Raji (cell line): ENCODE data around the gene DSCAM.

Experiments
- POLR2A ChIP-seq: IDR thresholded peaks from 2 replicates; pipeline ENCODE4 v1.6.1; 2011; ENCODE audit warnings: low read depth, low read length, control low read depth; ENCODE audit not compliant: insufficient read depth

The DSCAM gene

GRCh38 chr21:40809673-40810197 lies 37.2 kb downstream of the DSCAM start:
- no peak for TF ChIP-seq POLR2A

DNA sequence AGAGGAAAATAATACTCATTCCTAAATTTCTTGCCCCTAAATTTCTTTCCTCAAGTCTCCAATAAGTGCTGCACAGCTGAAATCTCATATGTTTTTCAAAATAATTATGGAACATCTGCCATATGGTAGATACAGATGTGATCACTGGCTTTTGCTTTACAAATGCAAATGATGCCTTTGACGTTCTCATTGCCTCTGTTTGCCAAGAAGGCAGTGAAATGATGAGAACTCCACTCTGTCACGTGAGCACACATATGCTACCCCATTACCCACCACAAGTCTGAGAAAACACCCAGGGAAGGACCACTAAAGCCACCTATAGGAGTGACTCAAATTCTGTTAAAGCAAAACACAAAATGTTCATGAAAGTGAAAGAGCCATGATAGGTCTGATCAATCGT lies 43.9 kb downstream of the DSCAM start:
- TF ChIP-seq POLR2A: no peak

GRCh38 chr21:40800126-40800525 lies 46.8 kb downstream of the DSCAM start:
- no peak for TF ChIP-seq POLR2A

GRCh38 chr21:40797891-40798290 lies 49.1 kb downstream of the DSCAM start:
- no peak for TF ChIP-seq POLR2A

- TF ChIP-seq POLR2A: no peak
Observed at GRCh38 chr21:40797410-40797809, 49.5 kb downstream of the DSCAM start.

DNA sequence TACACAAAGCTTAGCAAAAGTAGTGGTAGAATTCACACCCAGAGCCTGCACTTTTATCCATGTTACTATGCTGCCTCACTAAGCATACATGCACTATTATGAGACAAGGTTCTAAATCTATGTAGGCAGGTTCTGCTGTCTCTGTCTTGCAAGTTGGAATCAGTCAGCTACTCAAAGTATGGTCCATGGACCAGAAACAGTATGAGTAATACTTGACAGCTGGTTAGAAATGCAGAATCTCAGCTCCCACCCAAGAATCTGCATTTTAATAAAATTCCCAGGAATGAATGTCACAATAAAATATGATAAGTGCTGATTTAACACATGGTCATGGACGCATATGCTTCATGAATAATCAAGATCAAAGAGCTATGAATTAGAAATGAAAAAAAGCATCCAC lies 50.5 kb downstream of the DSCAM start:
- TF ChIP-seq POLR2A: no peak

GRCh38 chr21:40795313-40795712 lies 51.6 kb downstream of the DSCAM start:
- TF ChIP-seq POLR2A: no peak

GRCh38 chr21:40792691-40793456 lies 54.1 kb downstream of the DSCAM start:
- TF ChIP-seq POLR2A: no peak

DNA sequence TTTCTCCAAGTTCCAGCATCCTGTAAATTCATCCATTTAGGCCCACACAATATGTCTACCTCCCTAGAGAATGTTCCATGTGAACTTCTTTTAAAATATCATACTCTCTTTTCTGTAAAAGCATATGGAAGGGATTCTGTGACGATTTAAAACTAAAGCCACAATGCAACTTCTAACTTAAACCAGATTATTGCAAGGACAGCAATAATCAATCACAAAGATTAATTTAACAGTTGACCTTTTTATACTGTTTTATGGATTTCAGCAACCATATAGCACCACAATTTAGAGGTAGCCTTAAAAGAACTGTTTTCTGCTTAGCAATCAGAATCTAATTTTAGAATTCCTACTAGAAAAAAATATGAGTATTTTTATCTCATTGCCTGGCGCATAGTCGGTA lies 58.3 kb downstream of the DSCAM start:
- TF ChIP-seq POLR2A: no peak

DNA sequence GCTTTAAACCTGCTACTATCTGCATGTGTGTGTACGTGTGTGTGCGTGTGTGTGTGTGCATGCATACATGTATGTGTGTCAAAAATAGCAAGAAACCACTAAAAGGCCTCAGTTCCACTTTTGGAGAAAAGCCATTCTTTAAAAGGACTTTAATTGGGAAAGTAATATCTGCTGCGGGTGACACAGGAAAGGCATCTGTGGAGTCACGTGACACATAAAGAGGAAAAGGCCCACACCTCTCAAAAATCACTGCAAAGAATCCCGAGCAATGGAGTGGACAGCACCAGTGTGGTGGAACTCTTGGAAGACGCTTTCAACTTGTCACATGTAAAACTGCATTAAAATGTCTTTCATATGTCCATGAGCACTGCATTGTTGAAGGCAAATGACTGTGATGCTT lies 63.6 kb downstream of the DSCAM start:
- TF ChIP-seq POLR2A: no peak

DNA sequence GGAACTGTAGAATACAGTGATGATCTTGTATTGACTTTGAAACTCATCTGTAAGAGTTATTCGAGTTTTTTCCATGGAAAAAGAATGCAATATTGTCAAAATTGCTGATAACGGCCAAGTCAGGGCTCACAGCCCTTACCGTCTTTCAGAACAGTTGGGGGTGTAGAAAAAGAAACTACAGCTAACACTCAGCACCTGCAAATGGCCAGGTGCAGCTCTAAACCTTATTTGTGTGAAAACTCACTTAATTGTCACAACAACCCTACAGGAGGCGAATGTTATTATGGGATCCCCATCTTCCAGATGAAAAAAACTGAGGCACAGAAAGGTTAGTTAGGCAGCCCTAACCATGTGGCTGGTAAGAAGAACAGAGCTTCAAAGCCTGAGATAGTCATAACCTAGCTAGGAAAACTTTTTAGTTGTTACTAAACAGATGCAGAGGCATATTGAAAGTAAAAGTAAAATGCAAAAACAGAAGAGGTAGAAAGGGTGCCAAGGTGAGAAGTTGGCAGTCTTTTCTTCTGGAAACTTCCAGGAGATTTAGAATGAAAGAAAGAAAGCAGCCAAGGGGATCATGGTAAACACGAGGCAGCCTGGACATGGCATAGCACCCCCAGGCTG lies 76.4 kb downstream of the DSCAM start:
- TF ChIP-seq POLR2A: no peak

- no peak for TF ChIP-seq POLR2A
Observed at GRCh38 chr21:40769231-40769630, 77.7 kb downstream of the DSCAM start.

- TF ChIP-seq POLR2A: no peak
Observed at GRCh38 chr21:40768056-40768455, 78.9 kb downstream of the DSCAM start.

- TF ChIP-seq POLR2A: no peak
Observed at GRCh38 chr21:40766381-40766780, 80.6 kb downstream of the DSCAM start.

DNA sequence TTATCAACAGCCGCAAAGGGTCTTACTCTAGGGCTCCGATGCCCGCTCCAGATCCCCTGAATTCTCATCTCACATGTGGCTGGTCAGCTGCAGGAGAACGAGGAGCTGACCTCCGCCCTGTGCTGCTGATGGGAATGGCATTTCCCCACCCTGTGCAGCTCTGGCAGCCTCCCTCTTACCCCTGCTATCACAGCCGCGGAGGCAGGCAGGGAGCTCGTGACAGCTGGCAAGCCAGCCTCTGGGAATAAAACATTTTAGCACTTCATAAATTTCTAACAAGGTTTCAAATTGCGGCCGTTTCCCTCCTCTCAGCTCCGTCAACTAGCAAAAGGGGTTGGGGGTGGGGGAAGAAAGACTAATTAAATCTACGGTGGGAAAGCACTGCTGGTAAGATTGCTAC lies 81.1 kb downstream of the DSCAM start:
- no peak for TF ChIP-seq POLR2A

DNA sequence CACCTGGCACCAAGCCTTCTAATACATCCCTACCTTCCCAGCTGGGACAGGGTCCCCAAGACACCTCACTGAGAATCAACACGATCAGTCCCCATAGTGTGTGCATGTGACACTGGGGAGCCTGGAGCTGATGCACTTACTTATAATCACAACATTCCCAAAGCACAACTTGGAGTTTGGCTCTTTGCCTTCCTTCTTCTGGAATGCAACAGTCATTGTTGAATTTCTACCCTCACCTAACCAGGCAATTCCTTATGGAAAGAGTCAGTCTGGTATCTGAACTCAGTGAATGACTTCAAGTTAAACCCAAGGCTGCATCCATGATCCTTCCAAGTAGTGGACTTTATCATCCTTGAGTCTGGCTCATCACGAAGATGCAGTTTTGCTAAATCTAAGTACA lies 86.1 kb downstream of the DSCAM start:
- no peak for TF ChIP-seq POLR2A
